DOHH2 (cell line): ENCODE results near the gene GRIA3.
"Not testable (repeated sequence)": the region's sequence is repeated elsewhere in the genome, so short reads cannot be mapped to it uniquely, and the experiment has no call there.

Source experiments
- H3F3A ChIP-seq: fragments of 200-600 bp; sonication (generic), shearing (Covaris generic); 2 replicates; pipeline ENCODE4 v1.6.0; 2016; ENCODE audit warnings: antibody characterized with exemption, mild to moderate bottlenecking; ENCODE audit not compliant: control insufficient read depth, insufficient read depth
- H3K27ac ChIP-seq: fragments of 200-600 bp; sonication (generic); 2 replicates; pipeline ENCODE4 v1.5.1; 2014; ENCODE audit warnings: low read depth, mild to moderate bottlenecking, low read length, moderate library complexity
- H3K27me3 ChIP-seq: fragments of 200-600 bp; sonication (generic); 2 replicates; pipeline ENCODE4 v1.6.1; 2014; ENCODE audit warnings: mild to moderate bottlenecking, low read length, mixed read lengths; ENCODE audit not compliant: control insufficient read depth
- H3K36me3 ChIP-seq: fragments of 200-600 bp; sonication (generic); 2 replicates; pipeline ENCODE4 v1.6.1; 2014; ENCODE audit warnings: mild to moderate bottlenecking, low read length, moderate library complexity, mixed read lengths; ENCODE audit not compliant: control insufficient read depth
- H3K4me1 ChIP-seq: fragments of 200-600 bp; sonication (generic); 2 replicates; pipeline ENCODE4 v1.6.1; 2014; ENCODE audit warnings: mild to moderate bottlenecking, low read length, mixed read lengths; ENCODE audit not compliant: control insufficient read depth
- H3K4me2 ChIP-seq: fragments of 200-600 bp; sonication (generic); 2 replicates; pipeline ENCODE4 v1.6.0; 2014; ENCODE audit warnings: mild to moderate bottlenecking, low read length, moderate library complexity
- H3K4me3 ChIP-seq: fragments of 200-600 bp; sonication (generic); 2 replicates; pipeline ENCODE4 v1.5.1; 2014; ENCODE audit warnings: mild to moderate bottlenecking, low read length, mixed read lengths
- H3K79me2 ChIP-seq: fragments of 200-600 bp; sonication (generic); 2 replicates; pipeline ENCODE4 v1.6.1; 2014; ENCODE audit warnings: mild to moderate bottlenecking, low read length, mixed read lengths; ENCODE audit not compliant: control insufficient read depth
- H3K9me2 ChIP-seq: fragments of 200-600 bp; sonication (generic); replicated peaks from 2 replicates; pipeline ENCODE4 v1.6.1; 2014; ENCODE audit warnings: mild to moderate bottlenecking, low read length, mixed read lengths; ENCODE audit not compliant: control insufficient read depth
- H3K9me3 ChIP-seq: fragments of 200-600 bp; sonication (generic); 2 replicates; pipeline ENCODE4 v1.6.1; 2014; ENCODE audit warnings: antibody characterized with exemption, low read length, mixed read lengths; ENCODE audit not compliant: control insufficient read depth, insufficient read depth
- H4K20me1 ChIP-seq: fragments of 200-600 bp; sonication (generic); 2 replicates; pipeline ENCODE4 v1.6.0; 2014; ENCODE audit warnings: low read depth, mild to moderate bottlenecking, antibody characterized with exemption, low read length, moderate library complexity; ENCODE audit not compliant: control insufficient read depth, insufficient read depth
- CTCF ChIP-seq: fragments of 200-600 bp; sonication (generic); IDR thresholded peaks from one replicate; pipeline ENCODE4 v1.5.1; 2014; ENCODE audit warnings: antibody characterized with exemption, mild to moderate bottlenecking, low read depth, low read length; ENCODE audit not compliant: poor library complexity, severe bottlenecking
- EZH2phosphoT487 ChIP-seq: fragments of 200-600 bp; sonication (generic); IDR thresholded peaks from 2 replicates; pipeline ENCODE4 v1.6.1; 2017; ENCODE audit warnings: borderline replicate concordance, mild to moderate bottlenecking, antibody characterized with exemption, low read length, moderate library complexity, mixed read lengths

Gene GRIA3

GRCh38 chrX:123358457-123358856 is 174.4 kb downstream of the GRIA3 start:
- H4K20me1 ChIP-seq: no peaks in the 10 kb centered on the region
- no peak overlapping the region for H3K4me3 ChIP-seq
- H3K36me3 ChIP-seq: no peaks in the 10 kb centered on the region
- H3K4me2 ChIP-seq: no peak overlapping the region
- H3K27me3 ChIP-seq: no peaks in the 10 kb centered on the region
- TF ChIP-seq EZH2phosphoT487: no peak
- no peak for TF ChIP-seq CTCF
- no peaks in the 10 kb centered on the region for H3K4me1 ChIP-seq
- no peaks in the 10 kb centered on the region for H3K9me3 ChIP-seq
- H3F3A ChIP-seq: no peaks in the 10 kb centered on the region
- no peaks in the 10 kb centered on the region for H3K9me2 ChIP-seq
- no peaks in the 10 kb centered on the region for H3K79me2 ChIP-seq
- no peak overlapping the region for H3K27ac ChIP-seq

- Histone ChIP-seq H3K27ac (no peak overlapping the region), H3K36me3 (no peaks in the 10 kb centered on the region), H3F3A (no peaks in the 10 kb centered on the region), H3K4me2 (no peak overlapping the region), H3K27me3 (no peaks in the 10 kb centered on the region), H3K9me2 (no peaks in the 10 kb centered on the region), H3K9me3 (no peaks in the 10 kb centered on the region), H3K4me1 (no peaks in the 10 kb centered on the region), H4K20me1 (no peaks in the 10 kb centered on the region), H3K79me2 (no peaks in the 10 kb centered on the region), H3K4me3 (no peak overlapping the region)
- no peak for TF ChIP-seq EZH2phosphoT487
- TF ChIP-seq CTCF: no peak
These were observed 177.3 kb downstream of the GRIA3 start for GRCh38 chrX:123361371-123361770.

GRCh38 chrX:123386196-123386595 is 202.1 kb downstream of the GRIA3 start:
- not testable (repeated sequence) for H3K4me1 ChIP-seq, H3K36me3 ChIP-seq, H3K9me3 ChIP-seq, H3F3A ChIP-seq, H3K27ac ChIP-seq, H3K4me3 ChIP-seq, H3K79me2 ChIP-seq, H3K27me3 ChIP-seq, H4K20me1 ChIP-seq, H3K9me2 ChIP-seq, H3K4me2 ChIP-seq

- TF ChIP-seq CTCF: no peak
- TF ChIP-seq EZH2phosphoT487: no peak
- Histone ChIP-seq H3K4me2 (no peak overlapping the region), H4K20me1 (no peaks in the 10 kb centered on the region)
These were observed 208.8 kb downstream of the GRIA3 start for GRCh38 chrX:123392921-123393320.

More at GRCh38 chrX:123392921-123393320, 208.8 kb downstream of the GRIA3 start:
- Histone ChIP-seq H3K27ac (no peak overlapping the region), H3F3A (no peaks in the 10 kb centered on the region), H3K9me3 (no peaks in the 10 kb centered on the region), H3K4me3 (no peak overlapping the region), H3K36me3 (no peaks in the 10 kb centered on the region), H3K79me2 (no peaks in the 10 kb centered on the region), H3K27me3 (no peaks in the 10 kb centered on the region), H3K4me1 (no peaks in the 10 kb centered on the region), H3K9me2 (no peaks in the 10 kb centered on the region)
